ENCODE measurements around the gene NKAIN2.

NKAIN2 gene

GRCh38 chr6:124123617-124124209 lies 320.0 kb downstream of the NKAIN2 start:
- H3K27ac ChIP-seq, result no peak overlapping the region
- TF ChIP-seq CTCF (IDR thresholded peaks at IDR 0.05; ENCODE audit: low read depth, low read length, missing control alignments), result no peak
- no peak for DNase-seq
- in situ Hi-C loops (cut with HindIII; ENCODE audit: low pct_ligation_motif_present, low sequenced_read_pairs), result no loop called here
- H3K27me3 ChIP-seq (replicated peaks), result no peaks in the 10 kb centered on the region
- no peaks in the 10 kb centered on the region for H3K36me3 ChIP-seq (replicated peaks)
- H3K4me3 ChIP-seq (ENCODE audit: low read depth, low read length), result no peak overlapping the region

GRCh38 chr6:124131259-124131658 lies 327.6 kb downstream of the NKAIN2 start:
- in situ Hi-C loops (cut with HindIII; ENCODE audit: low pct_ligation_motif_present, low sequenced_read_pairs), result no loop called here
- no peaks in the 10 kb centered on the region for H3K36me3 ChIP-seq (replicated peaks)
- DNase-seq, result peak; percentile 56
- no peak overlapping the region for H3K4me3 ChIP-seq (ENCODE audit: low read depth, low read length)
- no peak for TF ChIP-seq CTCF (IDR thresholded peaks at IDR 0.05; ENCODE audit: low read depth, low read length, missing control alignments)
- no peaks in the 10 kb centered on the region for H3K27me3 ChIP-seq (replicated peaks)
- no peak overlapping the region for H3K27ac ChIP-seq

GRCh38 chr6:124131779-124132178 lies 328.1 kb downstream of the NKAIN2 start:
- H3K27me3 ChIP-seq (replicated peaks), result no peaks in the 10 kb centered on the region
- no peak for TF ChIP-seq CTCF (IDR thresholded peaks at IDR 0.05; ENCODE audit: low read depth, low read length, missing control alignments)
- H3K4me3 ChIP-seq (ENCODE audit: low read depth, low read length), result no peak overlapping the region
- H3K27ac ChIP-seq, result no peak overlapping the region
- in situ Hi-C loops (cut with HindIII; ENCODE audit: low pct_ligation_motif_present, low sequenced_read_pairs), result no loop called here
- DNase-seq, result no peak
- H3K36me3 ChIP-seq (replicated peaks), result no peaks in the 10 kb centered on the region

- H3K27ac ChIP-seq, result no peak overlapping the region
- H3K4me3 ChIP-seq (ENCODE audit: low read depth, low read length), result no peak overlapping the region
- no peaks in the 10 kb centered on the region for H3K27me3 ChIP-seq (replicated peaks)
- TF ChIP-seq CTCF (IDR thresholded peaks at IDR 0.05; ENCODE audit: low read depth, low read length, missing control alignments), result no peak
- no peak for DNase-seq
- in situ Hi-C loops (cut with HindIII; ENCODE audit: low pct_ligation_motif_present, low sequenced_read_pairs), result no loop called here
- no peaks in the 10 kb centered on the region for H3K36me3 ChIP-seq (replicated peaks)
Observed at GRCh38 chr6:124132256-124132655, 328.6 kb downstream of the NKAIN2 start.

- no peak for TF ChIP-seq CTCF (IDR thresholded peaks at IDR 0.05; ENCODE audit: low read depth, low read length, missing control alignments)
- no peak overlapping the region for H3K4me3 ChIP-seq (ENCODE audit: low read depth, low read length)
- H3K27me3 ChIP-seq (replicated peaks), result no peaks in the 10 kb centered on the region
- no peak for DNase-seq
- H3K36me3 ChIP-seq (replicated peaks), result no peaks in the 10 kb centered on the region
- H3K27ac ChIP-seq, result no peak overlapping the region
- in situ Hi-C loops (cut with HindIII; ENCODE audit: low pct_ligation_motif_present, low sequenced_read_pairs), result no loop called here
Observed at GRCh38 chr6:124142852-124143251, 339.2 kb downstream of the NKAIN2 start.

GRCh38 chr6:124143435-124143834 lies 339.8 kb downstream of the NKAIN2 start:
- no peak for TF ChIP-seq CTCF (IDR thresholded peaks at IDR 0.05; ENCODE audit: low read depth, low read length, missing control alignments)
- no peak for DNase-seq
- Histone ChIP-seq H3K36me3 (replicated peaks) (no peaks in the 10 kb centered on the region), H3K4me3 (ENCODE audit: low read depth, low read length) (no peak overlapping the region), H3K27me3 (replicated peaks) (no peaks in the 10 kb centered on the region), H3K27ac (no peak overlapping the region)
- in situ Hi-C loops (cut with HindIII; ENCODE audit: low pct_ligation_motif_present, low sequenced_read_pairs), result no loop called here

All from brain microvascular endothelial cell (primary cell).